Germinal center (tissue), 1 donor: Measurements from ENCODE around the gene CITED2.
"Not testable (repeated sequence)": the region's sequence is repeated elsewhere in the genome, so short reads cannot be mapped to it uniquely, and the experiment has no call there.

ENCODE experiments used
- DNase-seq: peaks from one replicate; pipeline ENCODE4 v3.0.0; 2012; ENCODE audit warnings: mixed read lengths, low spot score

Gene CITED2

GRCh38 chr6:139374357-139375225 is at the start of gene CITED2:
TSS of gene CITED2 (minus strand) at chr6:139374648. CDS start at chr6:139373944, 704 bp downstream.
- DNase-seq, result peak; percentile 86

- no peak for DNase-seq
Measured at GRCh38 chr6:139423037-139423703, 48.7 kb upstream of the CITED2 start.

GRCh38 chr6:139422105-139423036 is 47.9 kb upstream of the CITED2 start:
- peak; percentile 5 for DNase-seq

- DNase-seq, result no peak
Measured at GRCh38 chr6:139418481-139419132, 44.2 kb upstream of the CITED2 start.

- DNase-seq, result no peak
Measured at GRCh38 chr6:139416146-139416545, 41.7 kb upstream of the CITED2 start.

DNA sequence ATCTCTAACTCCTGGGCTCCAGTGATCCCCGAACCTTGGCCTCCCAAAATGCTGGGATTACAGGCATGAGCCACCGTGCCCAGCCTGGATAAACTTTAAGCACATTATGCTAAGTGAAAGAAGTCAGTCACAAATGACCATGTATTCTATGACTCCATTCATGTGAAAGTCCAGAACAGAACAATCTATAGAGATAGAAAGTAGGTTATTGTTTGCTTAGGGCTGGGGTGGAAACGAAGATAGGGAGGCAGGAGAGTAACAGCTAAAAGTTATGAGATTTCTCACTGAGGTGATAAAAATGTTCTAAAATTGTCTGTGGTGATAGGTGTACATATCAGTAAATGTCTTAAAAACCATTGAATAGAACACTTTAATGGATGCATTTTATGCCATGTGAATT is 40.9 kb upstream of the CITED2 start:
- DNase-seq, result no peak

DNA sequence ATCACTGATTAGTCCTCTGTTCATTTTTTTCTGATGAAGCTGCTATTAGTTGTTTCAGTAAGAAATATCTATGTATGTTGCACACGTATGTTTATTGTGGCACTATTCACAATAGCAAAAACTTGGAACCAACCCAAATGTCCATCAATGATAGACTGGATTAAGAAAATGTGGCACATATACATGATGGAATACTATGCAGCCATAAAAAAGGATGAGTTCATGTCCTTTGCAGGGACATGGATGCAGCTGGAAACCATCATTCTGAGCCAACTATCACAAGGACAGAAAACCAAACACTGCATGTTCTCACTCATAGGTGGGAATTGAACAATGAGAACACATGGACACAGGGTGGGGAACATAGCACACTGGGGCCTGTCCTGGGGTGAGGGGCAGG is 37.7 kb upstream of the CITED2 start:
- DNase-seq, result not testable (repeated sequence)

GRCh38 chr6:139409026-139409425 is 34.6 kb upstream of the CITED2 start:
- DNase-seq, result no peak

- no peak for DNase-seq
Measured at GRCh38 chr6:139407718-139408222, 33.3 kb upstream of the CITED2 start.

GRCh38 chr6:139406577-139407343 is 32.3 kb upstream of the CITED2 start:
- no peak for DNase-seq

- no peak for DNase-seq
Measured at GRCh38 chr6:139402876-139403386, 28.5 kb upstream of the CITED2 start.

DNA sequence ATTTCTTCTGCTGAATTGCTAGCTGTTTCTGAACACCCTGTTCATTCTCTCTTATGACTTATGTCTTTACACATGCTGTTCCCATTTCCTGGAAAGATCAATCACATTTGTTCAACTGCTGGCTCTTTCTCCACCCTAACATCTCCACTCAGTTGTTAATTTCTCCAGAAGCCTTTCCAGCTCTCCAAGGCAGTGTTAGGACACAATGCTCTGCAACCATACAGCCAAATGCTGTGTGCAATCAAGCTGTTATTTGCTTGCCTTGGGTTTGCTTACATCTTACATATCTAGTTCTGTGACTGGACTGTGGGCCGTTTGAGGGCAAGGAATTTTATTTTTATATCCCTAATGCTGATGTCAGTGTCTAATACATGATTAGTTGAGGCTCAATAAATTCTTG is 24.2 kb upstream of the CITED2 start:
- DNase-seq, result no peak

DNA sequence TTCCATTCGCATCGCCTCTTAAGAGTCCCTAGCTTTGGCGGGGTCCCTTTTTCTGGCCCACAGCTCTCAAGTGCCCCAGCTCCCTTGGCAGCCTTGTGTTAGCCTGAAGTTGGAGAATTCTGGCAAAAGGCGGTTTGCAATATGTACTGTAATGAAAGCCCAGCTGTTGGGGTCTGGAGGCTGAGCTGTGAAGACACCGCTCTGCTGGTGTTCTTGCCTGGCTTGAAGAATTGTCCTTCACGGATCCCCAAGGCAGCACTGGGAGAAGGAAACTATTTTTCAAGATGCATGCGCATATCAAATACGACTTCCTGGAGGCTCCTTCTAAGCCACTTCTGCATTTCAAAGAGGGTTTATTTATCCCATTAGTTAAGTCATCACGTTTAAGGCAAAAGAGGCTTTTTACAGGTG is 21.4 kb upstream of the CITED2 start:
- DNase-seq, result no peak

DNA sequence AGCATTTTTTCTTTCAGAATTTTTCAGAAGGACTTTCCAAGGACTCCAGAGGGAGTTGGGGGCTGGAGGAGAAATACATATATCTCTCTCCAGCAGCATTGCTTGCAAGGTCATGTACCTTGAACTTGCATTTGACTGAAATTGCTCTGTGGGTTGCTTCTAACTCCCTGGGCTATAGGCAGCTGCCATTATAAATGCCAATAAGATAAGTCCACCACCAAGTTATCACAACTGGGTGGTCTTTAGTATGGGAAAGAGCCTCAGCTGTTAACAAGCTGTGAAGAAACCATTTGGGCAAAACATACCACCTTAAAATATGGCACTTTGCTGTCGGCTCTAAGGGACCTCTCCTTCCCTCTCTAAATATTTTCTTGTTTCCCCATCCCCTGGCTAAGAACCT is 20.9 kb upstream of the CITED2 start:
- no peak for DNase-seq

DNA sequence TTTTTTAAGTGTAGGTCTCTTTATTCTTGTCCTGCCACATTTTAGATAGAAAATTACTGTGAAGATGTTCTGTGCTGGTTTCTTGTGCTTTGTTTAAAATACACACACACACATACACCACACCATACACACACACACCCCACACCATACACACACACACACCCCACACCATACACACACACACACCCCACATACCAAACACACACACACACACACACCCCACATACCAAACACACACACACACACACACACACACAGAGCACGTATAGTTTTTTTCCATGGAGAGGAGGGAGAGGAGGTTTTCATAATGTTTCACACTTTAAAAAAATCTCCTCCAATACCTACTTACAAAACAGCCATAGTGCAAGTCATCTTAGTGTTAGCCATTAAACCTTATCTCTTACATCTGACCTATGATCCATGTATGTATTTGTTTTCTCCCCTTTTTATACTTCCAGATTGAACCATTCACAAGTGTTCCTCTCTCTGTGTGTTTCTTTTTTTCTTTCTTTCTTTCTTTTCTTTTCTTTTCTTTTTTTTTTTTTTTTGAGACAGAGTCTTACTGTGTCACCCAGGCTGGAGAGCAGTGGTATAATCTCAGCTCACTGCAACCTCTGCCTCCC is 19.7 kb upstream of the CITED2 start:
- DNase-seq, result no peak

- DNase-seq, result peak; percentile 37
Measured at GRCh38 chr6:139392794-139393193, 18.3 kb upstream of the CITED2 start.

DNA sequence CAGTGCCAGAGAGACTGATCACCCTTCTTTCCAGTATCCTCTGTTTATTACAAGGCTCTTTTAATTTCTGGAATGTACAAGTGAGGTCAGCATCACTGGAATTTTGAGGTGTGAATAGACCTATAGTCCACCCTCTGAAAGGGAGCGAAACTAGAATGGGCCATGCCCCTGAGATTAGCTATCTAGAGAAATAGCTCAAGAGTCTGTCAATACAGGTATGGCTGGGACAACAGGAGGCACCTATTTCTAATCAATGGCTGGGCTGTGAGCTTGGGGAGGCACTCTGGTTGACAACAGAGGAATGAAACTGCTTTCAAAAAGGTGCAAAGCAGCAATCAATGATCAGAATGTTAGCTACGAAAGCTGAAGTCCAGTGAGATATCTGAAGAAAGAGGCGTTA is 17.3 kb upstream of the CITED2 start:
- DNase-seq, result no peak

- DNase-seq, result no peak
Measured at GRCh38 chr6:139390447-139390846, 16.0 kb upstream of the CITED2 start.

DNA sequence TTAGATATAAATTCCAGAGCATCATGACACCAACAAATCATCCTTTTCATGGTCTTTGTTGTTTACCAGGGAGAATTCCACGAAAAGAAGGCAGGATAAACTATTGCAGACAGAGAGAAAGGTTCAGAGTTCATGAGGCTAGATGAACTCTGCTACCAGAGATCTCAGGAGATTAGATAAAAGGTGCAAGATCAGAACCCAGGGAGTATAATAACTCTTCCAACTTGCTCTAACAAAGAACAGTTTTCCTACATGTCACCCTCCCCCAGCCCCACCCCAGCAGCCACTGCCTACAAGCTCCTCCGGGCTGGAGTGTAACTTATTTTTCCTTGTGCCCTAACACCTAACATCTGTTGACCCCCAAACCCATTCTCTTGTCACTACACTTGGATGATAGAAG is 13.9 kb upstream of the CITED2 start:
- DNase-seq, result no peak

GRCh38 chr6:139386404-139386803 is 12.0 kb upstream of the CITED2 start:
- no peak for DNase-seq
